RWPE1 (cell line): ENCODE results near the gene EPAS1.

Source experiments
- CTCF ChIA-PET: fragments of 350-600 bp; sonication (Branson Sonifier 250); formaldehyde crosslinking; extraction: SDS; loops from one replicate; lab custom pipeline; 2021; lab: Yijun Ruan, JAX
- POLR2A ChIA-PET: fragments of 400-600 bp; formaldehyde crosslinking; extraction: SDS; loops from one replicate; lab custom pipeline; 2020; ENCODE audit warnings: antibody characterized with exemption; ENCODE audit not compliant: low non-redundant PET; lab: Yijun Ruan, JAX
- DNase-seq: peaks from one replicate; pipeline ENCODE4 v3.0.0; 2012; ENCODE audit warnings: low spot score
- H3K27ac ChIP-seq: fragments of 450-650 bp; 2 replicates; pipeline ENCODE4 v1.5.1; 2017
- CTCF ChIP-seq: fragments of 450-650 bp; conservative IDR thresholded peaks from 2 replicates; pipeline ENCODE4 v1.5.1; 2017; ENCODE audit warnings: low read depth, mild to moderate bottlenecking

The EPAS1 gene

DNA sequence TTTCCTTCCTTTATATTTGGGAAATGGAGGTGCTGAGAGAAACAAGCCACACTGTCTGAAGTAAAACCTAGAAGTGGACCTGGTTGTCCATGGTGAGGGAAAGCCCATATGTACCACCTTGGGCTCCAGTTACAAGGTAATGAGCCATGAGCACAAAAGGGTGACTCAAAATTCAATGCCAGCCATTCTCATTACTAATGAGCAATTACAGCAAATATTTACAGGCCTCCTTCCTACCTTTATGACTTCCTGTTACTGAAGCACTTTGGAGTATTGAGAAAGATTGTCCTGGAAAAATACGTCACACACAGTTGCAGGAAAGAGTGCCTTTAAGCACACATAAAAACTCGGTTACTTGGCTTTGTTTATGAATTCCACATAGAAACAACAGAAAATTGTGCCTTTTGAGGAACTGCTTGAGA lies 9.1 kb downstream of the EPAS1 start:
- no peak overlapping the region for H3K27ac ChIP-seq
- peak; percentile 84 for DNase-seq
- no peak for TF ChIP-seq CTCF
- CTCF ChIA-PET: no interaction called here
- POLR2A ChIA-PET: no interaction called here

GRCh38 chr2:46306988-46307655 lies 9.9 kb downstream of the EPAS1 start:
- DNase-seq: no peak
- ChIA-PET CTCF (no interaction called here), POLR2A (no interaction called here)
- peak overlapping the region; percentile 61 for H3K27ac ChIP-seq
- TF ChIP-seq CTCF: no peak

DNA sequence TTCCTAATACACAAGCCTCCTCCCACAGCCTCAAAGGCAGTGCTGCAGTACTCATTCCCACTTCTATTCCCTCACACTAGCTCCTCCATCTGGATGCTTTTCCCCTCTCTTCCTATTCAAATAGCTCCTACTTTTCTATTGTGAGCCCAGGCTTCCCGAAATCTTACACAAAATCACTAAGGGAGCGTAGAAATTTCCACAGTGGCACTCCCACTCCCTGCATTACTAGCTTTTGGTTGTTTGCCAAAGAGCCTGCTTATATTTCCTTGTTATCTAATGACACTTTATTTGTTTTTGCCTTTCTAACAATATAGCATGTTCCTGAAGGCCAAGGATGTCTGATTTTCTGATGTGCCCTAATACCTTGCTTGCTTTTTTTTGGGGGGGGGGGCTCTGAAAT lies 10.9 kb downstream of the EPAS1 start:
- ChIA-PET CTCF (interaction anchor here (0.5 to 0.9 kb wide), 3 partner anchors 10 to 145 kb away, joined by 3 to 7 read pairs (median 4); no protein-coding TSS in a partner anchor), POLR2A (interaction anchor here (0.6 kb wide), 1 partner anchor 54 kb away, joined by 3 read pairs; no protein-coding TSS in a partner anchor)
- no peak for DNase-seq
- H3K27ac ChIP-seq: peak overlapping the region; percentile 61
- TF ChIP-seq CTCF: no peak

DNA sequence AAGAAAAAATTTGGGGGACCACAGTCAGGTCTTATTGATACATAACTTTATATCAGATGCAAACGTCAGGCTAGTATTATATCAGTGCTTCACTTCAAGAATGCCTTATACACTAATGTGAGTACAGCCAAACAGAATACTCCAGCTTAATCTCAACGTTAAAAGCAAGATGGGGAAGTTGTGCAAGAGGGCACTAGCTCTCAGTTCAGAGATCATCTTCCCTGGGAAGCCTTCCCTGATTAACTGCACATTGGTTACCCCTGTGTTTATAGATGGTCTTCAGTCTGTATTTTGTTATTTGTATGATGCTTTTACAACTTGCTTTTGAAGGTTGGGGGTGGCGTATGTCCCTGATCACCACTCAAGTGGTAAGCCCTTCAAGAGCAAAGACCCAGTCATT lies 11.4 kb downstream of the EPAS1 start:
- CTCF ChIA-PET: interaction anchor here (0.5 to 1.2 kb wide), 5 partner anchors 11 to 297 kb away, joined by 3 to 7 read pairs (median 4); no protein-coding TSS in a partner anchor
- POLR2A ChIA-PET: no interaction called here
- no peak overlapping the region for H3K27ac ChIP-seq
- no peak for TF ChIP-seq CTCF
- DNase-seq: no peak

- ChIA-PET CTCF (interaction anchor here (0.5 to 1.2 kb wide), 4 partner anchors 11 to 298 kb away, joined by 3 to 7 read pairs (median 4); no protein-coding TSS in a partner anchor), POLR2A (no interaction called here)
- no peak for TF ChIP-seq CTCF
- H3K27ac ChIP-seq: peak overlapping the region; percentile 75
- peak; percentile 69 for DNase-seq
Measured at GRCh38 chr2:46309052-46309953, 12.1 kb downstream of the EPAS1 start.

DNA sequence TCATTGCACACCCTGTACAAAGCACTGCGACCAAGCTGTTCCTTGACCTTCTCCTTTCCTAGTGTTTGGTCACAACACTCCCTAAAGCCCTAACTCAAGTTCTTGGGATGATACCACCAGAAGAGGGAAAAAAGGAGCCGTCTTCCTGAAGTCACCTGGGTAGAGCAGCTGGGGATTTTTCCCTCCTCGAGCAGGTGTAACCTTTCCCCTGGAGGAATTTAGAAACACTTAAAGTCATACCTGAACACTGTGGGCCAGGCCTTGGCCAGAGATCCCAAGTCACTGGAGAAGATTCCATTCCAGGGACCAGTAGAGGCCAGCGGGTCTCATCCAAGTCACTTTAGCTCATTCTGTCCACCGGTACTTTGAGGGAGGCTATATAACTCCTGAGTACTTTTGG lies 13.2 kb downstream of the EPAS1 start:
- DNase-seq: no peak
- H3K27ac ChIP-seq: peak overlapping the region; percentile 77
- POLR2A ChIA-PET: no interaction called here
- no peak for TF ChIP-seq CTCF
- CTCF ChIA-PET: interaction anchor here (0.6 kb wide), 1 partner anchor 55 kb away, joined by 3 read pairs; no protein-coding TSS in a partner anchor
